HepG2 (cell line): ENCODE measurements around the gene OPALIN. TPM values are rescaled to one million over a fixed set of nuclear protein-coding genes. Genes with fewer than 3 reads are reported as not detected.

Source experiments
- ATAC-seq: fragments of 200-7000 bp; cut with Tn5 transposase; 3 replicates; pipeline ENCODE4 v1.9.1; 2020; ENCODE audit warnings: mild to moderate bottlenecking, moderate library complexity
- BruUV-seq: library from RNA; stranded (reverse); fragments of 400-500 nt; replicated peaks from 2 replicates; lab custom pipeline; 2021; lab: Mats Ljungman, UMichigan
- CTCF ChIA-PET: fragments of 300-600 bp; formaldehyde crosslinking; extraction: SDS; loops from one replicate; lab custom pipeline; 2021; ENCODE audit warnings: low total read pairs, inconsistent platforms, low intra/inter-chr PET ratio; lab: Yijun Ruan, JAX
- POLR2A ChIA-PET: fragments of 350-600 bp; sonication (Branson Sonifier 250); formaldehyde crosslinking; loops from one replicate; lab custom pipeline; 2020; ENCODE audit warnings: antibody characterized with exemption, inconsistent platforms; lab: Yijun Ruan, JAX
- DNase-seq: peaks from one replicate; pipeline ENCODE4 v3.0.0-alpha.2; 2015; ENCODE audit warnings: low spot score
- FAIRE-seq: peaks from 3 replicates; lab custom pipeline; 2011; peaks lifted over from hg19 to GRCh38; lab: Jason Lieb, UNC
- H2AFZ ChIP-seq: one replicate; pipeline ENCODE4 v1.6.1; 2011; ENCODE audit warnings: low read length, inconsistent platforms
- H3K27ac ChIP-seq: fragments of 300-600 bp; 3 replicates; pipeline ENCODE4 v1.8.0; 2011; ENCODE audit warnings: mixed run types, mild to moderate bottlenecking, mixed read lengths, low read length, inconsistent platforms; ENCODE audit not compliant: insufficient read depth; ENCODE audit errors: extremely low read length
- H3K27me3 ChIP-seq, 2 experiments: fragments of 200-600 bp in 1 of 2; 2 replicates in 1 of 2; 3 replicates in 1 of 2; pipeline versions ENCODE4 v1.6.0 to v1.8.0; 2011; ENCODE audit warnings: low read length in 2 of 2, mild to moderate bottlenecking in 2 of 2, moderate library complexity in 2 of 2, inconsistent platforms in 1 of 2; ENCODE audit not compliant: insufficient read depth in 2 of 2, control insufficient read depth in 1 of 2
- H3K36me3 ChIP-seq, 2 experiments: fragments of 200-600 bp in 1 of 2; replicated peaks in 1 of 2; 2 replicates in 1 of 2; 3 replicates in 1 of 2; pipeline versions ENCODE4 v1.5.1 to v1.8.0; 2011; ENCODE audit warnings: low read length in 2 of 2, inconsistent platforms in 1 of 2; ENCODE audit not compliant: insufficient read depth in 2 of 2, control insufficient read depth in 1 of 2
- H3K4me1 ChIP-seq: 2 replicates; pipeline ENCODE4 v1.5.1; 2012; ENCODE audit warnings: low read length, inconsistent platforms; ENCODE audit not compliant: insufficient read depth
- H3K4me2 ChIP-seq: 2 replicates; pipeline ENCODE4 v1.6.0; 2011; ENCODE audit warnings: low read depth, low read length, inconsistent platforms
- H3K4me3 ChIP-seq, 3 experiments: fragments of 200-600 bp in 1 of 3; sonication (generic), shearing (Covaris generic) in 1 of 3; replicated peaks in 1 of 3; 2 replicates each; pipeline ENCODE4 v1.5.1; 2011 to 2016; ENCODE audit warnings: low read length in 3 of 3, inconsistent platforms in 2 of 3, low read depth in 2 of 3, mild to moderate bottlenecking in 2 of 3, control low read depth in 1 of 3, mixed read lengths in 1 of 3; ENCODE audit not compliant: insufficient read depth in 1 of 3
- H3K79me2 ChIP-seq: one replicate; pipeline ENCODE4 v1.6.1; 2011; ENCODE audit warnings: low read length, inconsistent platforms; ENCODE audit not compliant: insufficient read depth
- H3K9ac ChIP-seq: 2 replicates; pipeline ENCODE4 v1.6.0; 2011; ENCODE audit warnings: mild to moderate bottlenecking, low read depth, low read length, inconsistent platforms; ENCODE audit not compliant: insufficient read depth
- H3K9me3 ChIP-seq: 2 replicates; pipeline ENCODE4 v1.5.1; 2012; ENCODE audit warnings: mild to moderate bottlenecking, low read length
- H4K20me1 ChIP-seq: 2 replicates; pipeline ENCODE4 v1.6.0; 2011; ENCODE audit warnings: inconsistent platforms, mild to moderate bottlenecking, low read length, moderate library complexity; ENCODE audit not compliant: insufficient read depth
- DR1 ChIP-seq: sonication (generic); formaldehyde crosslinking; IDR thresholded peaks from 2 replicates; pipeline ENCODE4 v1.8.0; 2021; ENCODE audit warnings: mild to moderate bottlenecking, missing genetic modification reagents, inconsistent platforms
- FLYWCH1 ChIP-seq: sonication (generic); formaldehyde crosslinking; IDR thresholded peaks from 2 replicates; pipeline ENCODE4 v1.8.1; 2023; ENCODE audit warnings: mild to moderate bottlenecking, missing genetic modification reagents
- HMGA1 ChIP-seq: sonication (generic); formaldehyde crosslinking; conservative IDR thresholded peaks from 2 replicates; pipeline ENCODE4 v1.4.0; 2020; ENCODE audit warnings: missing genetic modification reagents
- MEF2D ChIP-seq: sonication (generic); formaldehyde crosslinking; IDR thresholded peaks from 2 replicates; pipeline ENCODE4 v1.5.1; 2020; ENCODE audit warnings: mild to moderate bottlenecking, missing genetic modification reagents
- NFKBIZ ChIP-seq: IDR thresholded peaks from 2 replicates; pipeline ENCODE4 v1.6.1; 2018; ENCODE audit warnings: missing genetic modification reagents, missing compliant biosample characterization
- NR1H2 ChIP-seq: sonication (generic); formaldehyde crosslinking; IDR thresholded peaks from 2 replicates; pipeline ENCODE4 v1.8.1; 2022; ENCODE audit warnings: low read depth, missing genetic modification reagents, borderline replicate concordance
- PHF8 ChIP-seq: sonication (generic); formaldehyde crosslinking; IDR thresholded peaks from 2 replicates; pipeline ENCODE4 v1.5.0; 2020; ENCODE audit warnings: missing genetic modification reagents
- RBM39 ChIP-seq: fragments of 200-400 bp; formaldehyde crosslinking; IDR thresholded peaks from one replicate; pipeline ENCODE4 v1.6.1; 2018; ENCODE audit warnings: antibody characterized with exemption, mild to moderate bottlenecking, low read depth, low read length; ENCODE audit not compliant: poor library complexity, severe bottlenecking
- ZNF251 ChIP-seq: sonication (generic); formaldehyde crosslinking; IDR thresholded peaks from 2 replicates; pipeline ENCODE4 v1.9.0; 2021; ENCODE audit warnings: mild to moderate bottlenecking, missing genetic modification reagents
- ZZZ3 ChIP-seq: sonication (generic); formaldehyde crosslinking; IDR thresholded peaks from 2 replicates; pipeline ENCODE4 v1.4.0; 2020; ENCODE audit warnings: missing genetic modification reagents, mild to moderate bottlenecking, borderline replicate concordance
- WGBS: methylation state at CpG from one replicate; pipeline ENCODE4 v1.1.6; 2017; ENCODE audit warnings: low lambda C conversion rate; 5-methylcytosine and 5-hydroxymethylcytosine counted together
- in situ Hi-C: cut with HindIII; loops from 2 replicates; pipeline ENCODE4 v1.10.0; 2017; ENCODE audit warnings: low pct_unique_long_range_greater_than_20kb; ENCODE audit not compliant: extremely low pct_ligation_motif_present
- intact Hi-C: fragments of 100-400 bp; cut with micrococcal nuclease; formaldehyde crosslinking; loops from one replicate; pipeline ENCODE4 v1.10.0; 2022; ENCODE audit not compliant: unreplicated experiment
- polyA plus RNA-seq, 8 experiments: library from polyadenylated mRNA; depleted of rRNA in 3 of 8; stranded (reverse) in 7 of 8; unstranded in 1 of 8; fragments of >200 nt; fragmentation: Illumina TruSeq in 4 of 8; extraction: Trizol in 4 of 8; gene quantifications; 2 replicates each; pipeline versions ENCODE4 v1.2.1 to v1.2.3, GENCODE V29; 2011 to 2016; ENCODE audit warnings: low read depth in 4 of 8, missing spikeins in 1 of 8, mixed read lengths in 1 of 8; ENCODE audit not compliant: insufficient read depth in 1 of 8
- total RNA-seq, 5 experiments: library from RNA; depleted of rRNA; stranded (reverse); fragments of >200 nt; fragmentation: Illumina TruSeq; extraction: Trizol; gene quantifications; 2 replicates each; pipeline ENCODE4 v1.2.3, GENCODE V29; 2016; ENCODE audit warnings: low read depth in 1 of 5
- TF ChIP-seq, protein P1 (sequence below): sonication (generic); formaldehyde crosslinking; IDR thresholded peaks from 2 replicates; pipeline ENCODE4 v1.4.0; 2020; ENCODE audit warnings: mild to moderate bottlenecking, missing genetic modification reagents
- TF ChIP-seq, protein P2 (sequence below): fragments of 450-650 bp; IDR thresholded peaks from 2 replicates; pipeline ENCODE4 v1.6.1; 2016
- TF ChIP-seq, protein P3 (sequence below): sonication (generic); formaldehyde crosslinking; IDR thresholded peaks from 2 replicates; pipeline ENCODE4 v1.4.0; 2020; ENCODE audit warnings: mild to moderate bottlenecking, missing genetic modification reagents
- TF ChIP-seq, protein P4 (sequence below): sonication (generic); formaldehyde crosslinking; IDR thresholded peaks from 2 replicates; pipeline ENCODE4 v1.8.0; 2022; ENCODE audit warnings: missing genetic modification reagents, low read depth, mild to moderate bottlenecking, borderline replicate concordance
- TF ChIP-seq, protein P5 (sequence below): sonication (generic); formaldehyde crosslinking; IDR thresholded peaks from 2 replicates; pipeline ENCODE4 v1.4.0; 2020; ENCODE audit warnings: missing genetic modification reagents

Gene OPALIN
- total and polyA plus RNA-seq, 2 of the 13 experiments (the other 11 are each of a cell fraction or from before 2014, with no cell fraction given): not detected

DNA sequence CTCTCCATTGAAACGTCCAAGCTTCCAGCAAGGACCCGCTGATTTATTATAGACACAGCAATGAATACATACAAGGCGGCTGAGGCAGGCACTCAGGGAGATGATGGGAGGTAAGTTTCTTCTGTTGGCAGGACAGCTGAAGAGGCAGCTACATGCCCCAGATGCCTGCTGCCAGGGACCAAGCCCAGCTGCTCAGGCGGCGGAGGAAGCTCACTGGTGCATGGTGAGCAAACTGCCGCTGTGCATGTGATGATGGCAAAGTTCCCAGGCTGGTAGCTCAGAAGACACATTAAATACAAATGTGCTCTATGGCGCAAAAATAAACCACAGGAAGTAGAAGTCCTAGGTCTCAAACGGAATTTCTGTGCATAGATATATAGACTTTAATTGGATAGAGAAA is 52.3 kb downstream of the OPALIN start:
- Histone ChIP-seq H3K36me3 (no peaks in the 10 kb centered on the region), H3K4me1 (no peaks in the 10 kb centered on the region), H3K27me3 (peaks cover 1 to 3% of the 10 kb centered on the region in 2 experiments; a peak in 2 of 5 replicates), H3K9me3 (no peaks in the 10 kb centered on the region), H3K27ac (no peak overlapping the region), H3K79me2 (no peaks in the 10 kb centered on the region), H3K4me2 (no peak overlapping the region), H3K9ac (no peak overlapping the region), H2AFZ (no peak overlapping the region), H3K4me3 (no peak overlapping the region), H4K20me1 (no peaks in the 10 kb centered on the region)
- in situ Hi-C loops: no loop called here
- FAIRE-seq (no peak), DNase-seq (no peak), ATAC-seq (no peak)
- WGBS: 69% methylated on average over 8 of the region's 8 CpGs
- CTCF ChIA-PET: no interaction called here
- BruUV-seq: no TSS peak
- POLR2A ChIA-PET: no interaction called here
- intact Hi-C loops: no loop called here
- no peak for TF ChIP-seq NFKBIZ
- no peak for TF ChIP-seq PHF8 (CRISPR knock-in tag)

DNA sequence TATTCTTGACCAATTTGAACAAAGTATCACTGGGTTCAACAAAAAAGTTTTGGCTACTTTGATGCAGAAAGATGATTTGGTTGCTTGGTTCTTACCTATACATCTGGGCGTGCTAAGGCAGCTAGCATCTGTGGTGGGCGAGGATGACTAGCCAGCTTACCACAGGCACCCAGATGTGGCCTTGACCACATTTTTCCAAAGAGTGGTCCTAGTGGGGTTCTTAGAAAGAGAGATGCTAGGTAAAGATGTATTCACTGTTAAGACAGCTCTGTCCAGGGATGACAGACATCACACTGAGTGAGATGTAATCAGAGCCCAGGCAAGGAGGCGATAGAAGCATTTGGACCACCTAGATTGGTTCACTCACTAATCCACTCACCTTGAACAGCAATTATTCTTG is 53.8 kb downstream of the OPALIN start:
- H3K4me2 ChIP-seq: no peak overlapping the region
- FAIRE-seq: no peak
- no peaks in the 10 kb centered on the region for H3K9me3 ChIP-seq
- no peaks in the 10 kb centered on the region for H3K79me2 ChIP-seq
- H2AFZ ChIP-seq: no peak overlapping the region
- H3K27ac ChIP-seq: no peak overlapping the region
- ATAC-seq: no peak
- no peaks in the 10 kb centered on the region for H3K4me1 ChIP-seq
- intact Hi-C loops (no loop called here), in situ Hi-C loops (no loop called here)
- BruUV-seq: no TSS peak
- POLR2A ChIA-PET: no interaction called here
- DNase-seq: no peak
- CTCF ChIA-PET: no interaction called here
- no peak overlapping the region for H3K9ac ChIP-seq
- WGBS: 45% methylated on average over 3 of the region's 3 CpGs
- H4K20me1 ChIP-seq: no peaks in the 10 kb centered on the region
- H3K27me3 ChIP-seq: peaks cover 1 to 3% of the 10 kb centered on the region in 2 experiments; a peak in 2 of 5 replicates
- H3K4me3 ChIP-seq: no peak overlapping the region
- no peaks in the 10 kb centered on the region for H3K36me3 ChIP-seq
- TF ChIP-seq, protein P1, sequence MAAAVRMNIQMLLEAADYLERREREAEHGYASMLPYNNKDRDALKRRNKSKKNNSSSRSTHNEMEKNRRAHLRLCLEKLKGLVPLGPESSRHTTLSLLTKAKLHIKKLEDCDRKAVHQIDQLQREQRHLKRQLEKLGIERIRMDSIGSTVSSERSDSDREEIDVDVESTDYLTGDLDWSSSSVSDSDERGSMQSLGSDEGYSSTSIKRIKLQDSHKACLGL (CRISPR knock-in tag): no peak
- TF ChIP-seq, protein P2, sequence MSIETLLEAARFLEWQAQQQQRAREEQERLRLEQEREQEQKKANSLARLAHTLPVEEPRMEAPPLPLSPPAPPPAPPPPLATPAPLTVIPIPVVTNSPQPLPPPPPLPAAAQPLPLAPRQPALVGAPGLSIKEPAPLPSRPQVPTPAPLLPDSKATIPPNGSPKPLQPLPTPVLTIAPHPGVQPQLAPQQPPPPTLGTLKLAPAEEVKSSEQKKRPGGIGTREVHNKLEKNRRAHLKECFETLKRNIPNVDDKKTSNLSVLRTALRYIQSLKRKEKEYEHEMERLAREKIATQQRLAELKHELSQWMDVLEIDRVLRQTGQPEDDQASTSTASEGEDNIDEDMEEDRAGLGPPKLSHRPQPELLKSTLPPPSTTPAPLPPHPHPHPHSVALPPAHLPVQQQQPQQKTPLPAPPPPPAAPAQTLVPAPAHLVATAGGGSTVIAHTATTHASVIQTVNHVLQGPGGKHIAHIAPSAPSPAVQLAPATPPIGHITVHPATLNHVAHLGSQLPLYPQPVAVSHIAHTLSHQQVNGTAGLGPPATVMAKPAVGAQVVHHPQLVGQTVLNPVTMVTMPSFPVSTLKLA: no peak
- TF ChIP-seq, protein P3, sequence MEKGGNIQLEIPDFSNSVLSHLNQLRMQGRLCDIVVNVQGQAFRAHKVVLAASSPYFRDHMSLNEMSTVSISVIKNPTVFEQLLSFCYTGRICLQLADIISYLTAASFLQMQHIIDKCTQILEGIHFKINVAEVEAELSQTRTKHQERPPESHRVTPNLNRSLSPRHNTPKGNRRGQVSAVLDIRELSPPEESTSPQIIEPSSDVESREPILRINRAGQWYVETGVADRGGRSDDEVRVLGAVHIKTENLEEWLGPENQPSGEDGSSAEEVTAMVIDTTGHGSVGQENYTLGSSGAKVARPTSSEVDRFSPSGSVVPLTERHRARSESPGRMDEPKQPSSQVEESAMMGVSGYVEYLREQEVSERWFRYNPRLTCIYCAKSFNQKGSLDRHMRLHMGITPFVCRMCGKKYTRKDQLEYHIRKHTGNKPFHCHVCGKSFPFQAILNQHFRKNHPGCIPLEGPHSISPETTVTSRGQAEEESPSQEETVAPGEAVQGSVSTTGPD (CRISPR knock-in tag): no peak
- no peak for TF ChIP-seq NR1H2 (CRISPR knock-in tag)
- TF ChIP-seq FLYWCH1: no peak
- TF ChIP-seq ZZZ3 (CRISPR knock-in tag): no peak
- TF ChIP-seq DR1 (CRISPR knock-in tag): no peak
- TF ChIP-seq, protein P4, sequence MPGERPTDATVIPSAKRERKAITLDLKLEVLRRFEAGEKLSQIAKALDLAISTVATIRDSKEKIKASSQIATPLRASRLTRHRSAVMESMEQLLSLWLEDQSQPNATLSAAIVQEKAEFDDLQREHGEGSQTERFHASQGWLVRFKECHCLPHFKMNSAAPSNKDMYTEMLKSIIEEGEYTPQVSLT (CRISPR knock-in tag): no peak
- no peak for TF ChIP-seq ZNF251 (CRISPR knock-in tag)
- TF ChIP-seq, protein P5, sequence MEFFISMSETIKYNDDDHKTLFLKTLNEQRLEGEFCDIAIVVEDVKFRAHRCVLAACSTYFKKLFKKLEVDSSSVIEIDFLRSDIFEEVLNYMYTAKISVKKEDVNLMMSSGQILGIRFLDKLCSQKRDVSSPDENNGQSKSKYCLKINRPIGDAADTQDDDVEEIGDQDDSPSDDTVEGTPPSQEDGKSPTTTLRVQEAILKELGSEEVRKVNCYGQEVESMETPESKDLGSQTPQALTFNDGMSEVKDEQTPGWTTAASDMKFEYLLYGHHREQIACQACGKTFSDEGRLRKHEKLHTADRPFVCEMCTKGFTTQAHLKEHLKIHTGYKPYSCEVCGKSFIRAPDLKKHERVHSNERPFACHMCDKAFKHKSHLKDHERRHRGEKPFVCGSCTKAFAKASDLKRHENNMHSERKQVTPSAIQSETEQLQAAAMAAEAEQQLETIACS (CRISPR knock-in tag): no peak
- no peak for TF ChIP-seq MEF2D (CRISPR knock-in tag)
- no peak for TF ChIP-seq HMGA1 (CRISPR knock-in tag)
- no peak for TF ChIP-seq RBM39
